Measurements from ENCODE around the gene KRT79. TPM values are rescaled to one million over a fixed set of nuclear protein-coding genes. Genes with fewer than 3 reads are reported as not detected.

KRT79 gene
- total RNA-seq, 1 experiment from 2014 or later = 0.08 TPM

- peak; percentile 78 to 91 for DNase-seq (ENCODE audit: low read depth in 1 of 2, low spot score in 2 of 2)
- peaks cover 8% of the 10 kb centered on the region for H3K4me1 ChIP-seq (replicated peaks)
- H3K4me3 ChIP-seq = no peak overlapping the region
- H3K9me3 ChIP-seq (replicated peaks) = peaks cover 42% of the 10 kb centered on the region
- no peak overlapping the region for H3K27ac ChIP-seq
- peaks cover 71% of the 10 kb centered on the region for H3K27me3 ChIP-seq (replicated peaks)
- H3K36me3 ChIP-seq = no peaks in the 10 kb centered on the region
Measured at GRCh38 chr12:52806169-52806811, 27.8 kb downstream of the KRT79 start.

- no peak overlapping the region for H3K27ac ChIP-seq
- H3K9me3 ChIP-seq (replicated peaks) = peaks cover 42% of the 10 kb centered on the region
- peaks cover 12% of the 10 kb centered on the region for H3K4me1 ChIP-seq (replicated peaks)
- H3K27me3 ChIP-seq (replicated peaks) = peaks cover 65% of the 10 kb centered on the region
- H3K4me3 ChIP-seq = no peak overlapping the region
- no peaks in the 10 kb centered on the region for H3K36me3 ChIP-seq
- DNase-seq (ENCODE audit: low read depth in 1 of 2, low spot score in 2 of 2) = peak in 1 of 2 experiments; percentile 83
Measured at GRCh38 chr12:52805739-52806138, 28.4 kb downstream of the KRT79 start.

GRCh38 chr12:52805000-52805399, 29.1 kb downstream of the KRT79 start:
- peaks cover 19% of the 10 kb centered on the region for H3K4me1 ChIP-seq (replicated peaks)
- H3K36me3 ChIP-seq = no peaks in the 10 kb centered on the region
- H3K9me3 ChIP-seq (replicated peaks) = peaks cover 42% of the 10 kb centered on the region
- H3K27ac ChIP-seq = no peak overlapping the region
- peaks cover 59% of the 10 kb centered on the region for H3K27me3 ChIP-seq (replicated peaks)
- DNase-seq (ENCODE audit: low read depth in 1 of 2, low spot score in 2 of 2) = peak; percentile 83 to 89
- H3K4me3 ChIP-seq = no peak overlapping the region

- peaks cover 22% of the 10 kb centered on the region; the same call in 1 of the 2 replicates for H3K9me3 ChIP-seq (replicated peaks)
- H3K4me3 ChIP-seq = no peak overlapping the region
- DNase-seq (ENCODE audit: low read depth in 1 of 2, low spot score in 2 of 2) = peak; percentile 79 to 95
- peaks cover 34% of the 10 kb centered on the region for H3K27me3 ChIP-seq (replicated peaks)
- H3K4me1 ChIP-seq (replicated peaks) = peaks cover 44% of the 10 kb centered on the region
- H3K36me3 ChIP-seq = no peaks in the 10 kb centered on the region
- no peak overlapping the region for H3K27ac ChIP-seq
Measured at GRCh38 chr12:52802442-52802841, 31.7 kb downstream of the KRT79 start.

- Histone ChIP-seq H3K36me3 (no peaks in the 10 kb centered on the region), H3K4me3 (no peak overlapping the region), H3K4me1 (replicated peaks) (peaks cover 46% of the 10 kb centered on the region), H3K9me3 (replicated peaks) (peaks cover 19% of the 10 kb centered on the region; the same call in 1 of the 2 replicates), H3K27ac (no peak overlapping the region), H3K27me3 (replicated peaks) (peaks cover 27% of the 10 kb centered on the region)
- DNase-seq (ENCODE audit: low read depth in 1 of 2, low spot score in 2 of 2) = no peak
Measured at GRCh38 chr12:52801773-52802172, 32.3 kb downstream of the KRT79 start.

GRCh38 chr12:52800259-52800917, 33.7 kb downstream of the KRT79 start:
- Histone ChIP-seq H3K4me3 (no peak overlapping the region), H3K9me3 (replicated peaks) (peaks cover 15% of the 10 kb centered on the region; the same call in 1 of the 2 replicates), H3K27ac (no peak overlapping the region; the same call in 1 of the 2 replicates), H3K4me1 (replicated peaks) (peaks cover 46% of the 10 kb centered on the region), H3K27me3 (replicated peaks) (peaks cover 15% of the 10 kb centered on the region), H3K36me3 (no peaks in the 10 kb centered on the region)
- peak in 1 of 2 experiments; percentile 92 for DNase-seq (ENCODE audit: low read depth in 1 of 2, low spot score in 2 of 2)

GRCh38 chr12:52799505-52800211, 34.5 kb downstream of the KRT79 start:
- peaks cover 20% of the 10 kb centered on the region; the same call in 1 of the 2 replicates for H3K9me3 ChIP-seq (replicated peaks)
- DNase-seq (ENCODE audit: low read depth in 1 of 2, low spot score in 2 of 2) = peak in 1 of 2 experiments; percentile 93
- H3K27ac ChIP-seq = peak overlapping the region; percentile 62
- peaks cover 49% of the 10 kb centered on the region for H3K4me1 ChIP-seq (replicated peaks)
- no peaks in the 10 kb centered on the region for H3K36me3 ChIP-seq
- H3K4me3 ChIP-seq = no peak overlapping the region
- H3K27me3 ChIP-seq (replicated peaks) = peaks cover 14% of the 10 kb centered on the region

GRCh38 chr12:52798671-52799504, 35.2 kb downstream of the KRT79 start:
- DNase-seq (ENCODE audit: low read depth in 1 of 2, low spot score in 2 of 2) = peak in 1 of 2 experiments; percentile 92

GRCh38 chr12:52798003-52798670, 36.0 kb downstream of the KRT79 start:
- Histone ChIP-seq H3K36me3 (no peaks in the 10 kb centered on the region), H3K4me3 (no peak overlapping the region), H3K27ac (peak overlapping the region; percentile 62), H3K9me3 (replicated peaks) (peaks cover 26% of the 10 kb centered on the region; the same call in 1 of the 2 replicates), H3K27me3 (replicated peaks) (peaks cover 15% of the 10 kb centered on the region), H3K4me1 (replicated peaks) (peaks cover 54% of the 10 kb centered on the region)
- DNase-seq (ENCODE audit: low read depth in 1 of 2, low spot score in 2 of 2) = peak in 1 of 2 experiments; percentile 92

More at GRCh38 chr12:52798671-52799504, 35.2 kb downstream of the KRT79 start:
- H3K36me3 ChIP-seq = no peaks in the 10 kb centered on the region
- peaks cover 26% of the 10 kb centered on the region; the same call in 1 of the 2 replicates for H3K9me3 ChIP-seq (replicated peaks)
- peaks cover 54% of the 10 kb centered on the region for H3K4me1 ChIP-seq (replicated peaks)
- H3K27ac ChIP-seq = peak overlapping the region; percentile 62
- H3K4me3 ChIP-seq = no peak overlapping the region
- H3K27me3 ChIP-seq (replicated peaks) = peaks cover 12% of the 10 kb centered on the region

- Histone ChIP-seq H3K4me1 (replicated peaks) (peaks cover 54% of the 10 kb centered on the region), H3K36me3 (no peaks in the 10 kb centered on the region), H3K27me3 (replicated peaks) (peaks cover 17% of the 10 kb centered on the region), H3K9me3 (replicated peaks) (peaks cover 20% of the 10 kb centered on the region; the same call in 1 of the 2 replicates), H3K27ac (0 out of 2 replicates have a peak overlapping the region, but pooled peaks have one; percentile 62), H3K4me3 (no peak overlapping the region)
- DNase-seq (ENCODE audit: low read depth in 1 of 2, low spot score in 2 of 2) = no peak
Measured at GRCh38 chr12:52797529-52797894, 36.6 kb downstream of the KRT79 start.

- H3K27ac ChIP-seq = no peak overlapping the region
- H3K9me3 ChIP-seq (replicated peaks) = peaks cover 18% of the 10 kb centered on the region
- DNase-seq (ENCODE audit: low read depth in 1 of 2, low spot score in 2 of 2) = peak; percentile 77 to 93
- peaks cover 53% of the 10 kb centered on the region for H3K4me1 ChIP-seq (replicated peaks)
- H3K36me3 ChIP-seq = no peaks in the 10 kb centered on the region
- H3K4me3 ChIP-seq = no peak overlapping the region
- peaks cover 22% of the 10 kb centered on the region for H3K27me3 ChIP-seq (replicated peaks)
Measured at GRCh38 chr12:52796839-52797528, 37.1 kb downstream of the KRT79 start.

GRCh38 chr12:52796429-52796794, 37.7 kb downstream of the KRT79 start:
- Histone ChIP-seq H3K9me3 (replicated peaks) (peaks cover 22% of the 10 kb centered on the region), H3K27me3 (replicated peaks) (peaks cover 28% of the 10 kb centered on the region), H3K4me3 (no peak overlapping the region), H3K36me3 (no peaks in the 10 kb centered on the region), H3K27ac (no peak overlapping the region), H3K4me1 (replicated peaks) (peaks cover 47% of the 10 kb centered on the region)
- peak; percentile 78 to 92 for DNase-seq (ENCODE audit: low read depth in 1 of 2, low spot score in 2 of 2)
